Vagina (tissue), 2 donors: ENCODE results near the gene ELMO3. TPM values are rescaled to one million over a fixed set of nuclear protein-coding genes. Genes with fewer than 3 reads are reported as not detected.
A peak's percentile ranks its signal among the peaks of the same experiment; 100 is the strongest.

Experiments
- DNase-seq, 2 donors: peaks; one replicate each; pipeline ENCODE4 v3.0.0-alpha.2; 2017; ENCODE audit errors: extremely low spot score in 2 of 2
- H3K27ac ChIP-seq: fragments of 200-600 bp; sonication (generic); one replicate; pipeline ENCODE4 v1.5.1; 2019
- H3K27me3 ChIP-seq: fragments of 200-600 bp; sonication (generic); one replicate; pipeline ENCODE4 v1.5.1; 2019
- H3K36me3 ChIP-seq, 2 donors: fragments of 200-600 bp; sonication (generic); one replicate each; pipeline ENCODE4 v1.5.1; 2017 to 2019
- H3K4me1 ChIP-seq: fragments of 200-600 bp; sonication (generic); one replicate; pipeline ENCODE4 v1.5.1; 2019
- H3K4me3 ChIP-seq, 2 donors: fragments of 200-600 bp; sonication (generic); 1 replicate in 1 of 2; 2 replicates in 1 of 2; pipeline ENCODE4 v1.5.1; 2016 to 2019
- H3K9me3 ChIP-seq: fragments of 200-600 bp; sonication (generic); one replicate; pipeline ENCODE4 v1.5.1; 2019
- CTCF ChIP-seq, 3 experiments: fragments of 450-650 bp in 2 of 3; fragments of 200-600 bp in 1 of 3; sonication (generic) in 1 of 3; IDR thresholded peaks; one replicate each; pipeline ENCODE4 v1.5.1; 2017 to 2019; ENCODE audit warnings: antibody characterized with exemption in 3 of 3, mild to moderate bottlenecking in 2 of 3, moderate library complexity in 2 of 3
- POLR2A ChIP-seq, 2 donors: fragments of 450-650 bp; IDR thresholded peaks; one replicate each; pipeline ENCODE4 v1.6.1; 2017; ENCODE audit warnings: antibody characterized with exemption in 2 of 2, mild to moderate bottlenecking in 2 of 2, moderate library complexity in 2 of 2
- POLR2AphosphoS5 ChIP-seq, 2 donors: sonication (generic); formaldehyde crosslinking; IDR thresholded peaks; one replicate each; pipeline ENCODE4 v1.9.0; 2017; ENCODE audit warnings: antibody characterized with exemption in 2 of 2, mild to moderate bottlenecking in 2 of 2, low read depth in 1 of 2; ENCODE audit not compliant: insufficient read depth in 1 of 2
- intact Hi-C: fragments of 100-400 bp; cut with DNase I; formaldehyde crosslinking; loops from one replicate; pipeline ENCODE4 v1.15.1; 2023
- total RNA-seq: library from RNA; depleted of rRNA; stranded (reverse); fragments of >200 nt; gene quantifications from one replicate; pipeline ENCODE4 v1.2.3, GENCODE V29; 2016

ELMO3 gene
- total RNA-seq, 1 donor from 2014 or later, result 21.6 TPM

GRCh38 chr16:67213197-67214019 lies 14.5 kb downstream of the ELMO3 start:
- no peak for DNase-seq
- H3K27ac ChIP-seq, result no peak overlapping the region
- intact Hi-C loops, result no loop called here
- no peaks in the 10 kb centered on the region for H3K27me3 ChIP-seq
- H3K4me3 ChIP-seq, result no peak overlapping the region
- no peaks in the 10 kb centered on the region for H3K9me3 ChIP-seq
- no peaks in the 10 kb centered on the region for H3K4me1 ChIP-seq
- TF ChIP-seq POLR2AphosphoS5 (IDR thresholded peaks at IDR 0.05; ENCODE audit: insufficient read depth in 1 of 2, low read depth in 1 of 2) (no peak), POLR2A (IDR thresholded peaks at IDR 0.05) (no peak), CTCF (IDR thresholded peaks at IDR 0.05) (no peak)
- no peaks in the 10 kb centered on the region for H3K36me3 ChIP-seq

- Histone ChIP-seq H3K4me3 (no peak overlapping the region), H3K9me3 (no peaks in the 10 kb centered on the region), H3K36me3 (no peaks in the 10 kb centered on the region), H3K27me3 (no peaks in the 10 kb centered on the region), H3K27ac (no peak overlapping the region), H3K4me1 (no peaks in the 10 kb centered on the region)
- intact Hi-C loops, result no loop called here
- TF ChIP-seq POLR2A (IDR thresholded peaks at IDR 0.05), result no peak
- TF ChIP-seq POLR2AphosphoS5 (IDR thresholded peaks at IDR 0.05; ENCODE audit: insufficient read depth in 1 of 2, low read depth in 1 of 2), result no peak
- no peak for TF ChIP-seq CTCF (IDR thresholded peaks at IDR 0.05)
- DNase-seq, result no peak
Observed at GRCh38 chr16:67215706-67216105, 16.8 kb downstream of the ELMO3 start.

- no peak overlapping the region for H3K27ac ChIP-seq
Observed at GRCh38 chr16:67216612-67217490, 17.9 kb downstream of the ELMO3 start.

GRCh38 chr16:67223992-67224391 lies 25.1 kb downstream of the ELMO3 start:
- Histone ChIP-seq H3K9me3 (no peaks in the 10 kb centered on the region), H3K4me3 (no peak overlapping the region), H3K27ac (no peak overlapping the region), H3K4me1 (peaks cover 21% of the 10 kb centered on the region), H3K36me3 (peaks cover 0 to 8% of the 10 kb centered on the region in 2 donors), H3K27me3 (no peaks in the 10 kb centered on the region)
- no peak for TF ChIP-seq POLR2AphosphoS5 (IDR thresholded peaks at IDR 0.05; ENCODE audit: insufficient read depth in 1 of 2, low read depth in 1 of 2)
- no peak for TF ChIP-seq POLR2A (IDR thresholded peaks at IDR 0.05)
- intact Hi-C loops, result no loop called here
- no peak for DNase-seq

More at GRCh38 chr16:67216612-67217490, 17.9 kb downstream of the ELMO3 start:
- Histone ChIP-seq H3K4me1 (no peaks in the 10 kb centered on the region), H3K9me3 (no peaks in the 10 kb centered on the region), H3K36me3 (no peaks in the 10 kb centered on the region), H3K27me3 (no peaks in the 10 kb centered on the region), H3K4me3 (no peak overlapping the region)
- DNase-seq, result no peak
- TF ChIP-seq CTCF (IDR thresholded peaks at IDR 0.05) (no peak), POLR2A (IDR thresholded peaks at IDR 0.05) (no peak)
- intact Hi-C loops, result no loop called here

- Histone ChIP-seq H3K4me1 (peaks cover 21% of the 10 kb centered on the region), H3K27ac (peak overlapping the region; percentile 83), H3K4me3 (peak overlapping the region; percentile 96), H3K36me3 (peaks cover 0 to 31% of the 10 kb centered on the region in 2 donors), H3K9me3 (no peaks in the 10 kb centered on the region), H3K27me3 (no peaks in the 10 kb centered on the region)
- DNase-seq, result no peak
- TF ChIP-seq POLR2A (IDR thresholded peaks at IDR 0.05) (no peak), CTCF (IDR thresholded peaks at IDR 0.05) (no peak), POLR2AphosphoS5 (IDR thresholded peaks at IDR 0.05; ENCODE audit: insufficient read depth in 1 of 2, low read depth in 1 of 2) (no peak)
- intact Hi-C loops, result no loop called here
Observed at GRCh38 chr16:67226295-67226803, 27.4 kb downstream of the ELMO3 start.
